RWPE2 (cell line): Measurements from ENCODE around the gene PDK1.

Source experiments
- ATAC-seq: fragments of 200-7000 bp; cut with Tn5 transposase; 3 replicates; pipeline ENCODE4 v1.9.1; 2021; ENCODE audit warnings: low read depth
- DNase-seq: peaks from one replicate; pipeline ENCODE4 v3.0.0-alpha.2; 2020; ENCODE audit warnings: low spot score
- H3K27ac ChIP-seq: fragments of 450-650 bp; 2 replicates; pipeline ENCODE4 v1.5.1; 2017; ENCODE audit warnings: mild to moderate bottlenecking; ENCODE audit not compliant: poor library complexity, severe bottlenecking
- H3K27me3 ChIP-seq: fragments of 250-450 bp; sonication (Bioruptor Pico); 2 replicates; pipeline ENCODE4 v1.5.1; 2021; ENCODE audit warnings: mild to moderate bottlenecking, moderate library complexity; ENCODE audit not compliant: insufficient read depth, poor library complexity, severe bottlenecking
- H3K36me3 ChIP-seq: fragments of 250-450 bp; sonication (Bioruptor Pico); 2 replicates; pipeline ENCODE4 v1.5.1; 2020; ENCODE audit warnings: low read depth, mild to moderate bottlenecking, moderate library complexity
- H3K4me1 ChIP-seq: fragments of 250-450 bp; sonication (Bioruptor Pico); 2 replicates; pipeline ENCODE4 v1.5.1; 2021; ENCODE audit warnings: mild to moderate bottlenecking, moderate library complexity; ENCODE audit not compliant: insufficient read depth, poor library complexity, severe bottlenecking
- H3K4me3 ChIP-seq: fragments of 250-450 bp; sonication (Bioruptor Pico); 2 replicates; pipeline ENCODE4 v1.5.1; 2021; ENCODE audit warnings: mild to moderate bottlenecking, moderate library complexity; ENCODE audit not compliant: severe bottlenecking
- H3K9me3 ChIP-seq: fragments of 250-450 bp; sonication (Bioruptor Pico); 2 replicates; pipeline ENCODE4 v1.5.1; 2021; ENCODE audit warnings: mild to moderate bottlenecking, moderate library complexity; ENCODE audit not compliant: severe bottlenecking
- CTCF ChIP-seq: fragments of 450-650 bp; IDR thresholded peaks from one replicate; pipeline ENCODE4 v1.5.1; 2017; ENCODE audit warnings: mild to moderate bottlenecking, moderate library complexity; ENCODE audit not compliant: poor library complexity, severe bottlenecking

The PDK1 gene

GRCh38 chr2:172623249-172623965 is 67.5 kb downstream of the PDK1 start:
- no peak overlapping the region for H3K27ac ChIP-seq
- ATAC-seq (no peak), DNase-seq (no peak)
- TF ChIP-seq CTCF = no peak
- H3K9me3 ChIP-seq = no peaks in the 10 kb centered on the region
- no peak overlapping the region for H3K4me3 ChIP-seq
- H3K27me3 ChIP-seq = no peaks in the 10 kb centered on the region
- H3K4me1 ChIP-seq = no peaks in the 10 kb centered on the region
- peaks cover 4% of the 10 kb centered on the region for H3K36me3 ChIP-seq

- H3K4me3 ChIP-seq = no peak overlapping the region
- TF ChIP-seq CTCF = no peak
- DNase-seq (no peak), ATAC-seq (no peak)
- H3K36me3 ChIP-seq = peaks cover 7% of the 10 kb centered on the region
- no peaks in the 10 kb centered on the region for H3K9me3 ChIP-seq
- H3K27me3 ChIP-seq = no peaks in the 10 kb centered on the region
- no peak overlapping the region for H3K27ac ChIP-seq
- H3K4me1 ChIP-seq = no peaks in the 10 kb centered on the region
These were observed 69.1 kb downstream of the PDK1 start for GRCh38 chr2:172624996-172625395.

- Histone ChIP-seq H3K36me3 (peaks cover 7% of the 10 kb centered on the region), H3K27me3 (no peaks in the 10 kb centered on the region), H3K9me3 (no peaks in the 10 kb centered on the region), H3K4me3 (no peak overlapping the region), H3K4me1 (no peaks in the 10 kb centered on the region), H3K27ac (no peak overlapping the region)
- DNase-seq (no peak), ATAC-seq (no peak)
- TF ChIP-seq CTCF = no peak
These were observed 71.3 kb downstream of the PDK1 start for GRCh38 chr2:172627181-172627580.

DNA sequence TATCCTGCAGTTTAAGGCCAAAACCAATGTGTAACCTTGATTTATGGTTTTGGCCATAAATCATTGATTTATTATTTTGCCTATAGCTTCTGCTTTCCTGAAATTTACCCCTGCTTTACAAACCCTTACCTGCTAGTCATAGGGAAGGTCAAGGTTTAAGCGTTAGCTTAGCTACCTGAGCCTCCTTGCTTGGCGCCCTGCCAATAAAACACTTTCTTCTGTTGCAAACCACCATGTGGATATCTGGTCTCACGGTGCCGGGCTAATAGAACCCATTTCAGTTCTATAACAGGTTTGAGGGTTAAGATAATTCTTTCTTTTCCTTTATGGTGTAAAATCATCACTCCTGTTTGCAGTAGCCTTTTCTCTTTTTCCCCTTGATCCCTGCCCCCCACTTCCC is 72.2 kb downstream of the PDK1 start:
- Histone ChIP-seq H3K27ac (no peak overlapping the region), H3K9me3 (no peaks in the 10 kb centered on the region), H3K27me3 (no peaks in the 10 kb centered on the region), H3K4me1 (no peaks in the 10 kb centered on the region), H3K4me3 (no peak overlapping the region), H3K36me3 (peaks cover 7% of the 10 kb centered on the region)
- no peak for TF ChIP-seq CTCF
- no peak for ATAC-seq
- no peak for DNase-seq

- Histone ChIP-seq H3K36me3 (peaks cover 3% of the 10 kb centered on the region), H3K4me1 (no peaks in the 10 kb centered on the region), H3K27ac (no peak overlapping the region), H3K4me3 (no peak overlapping the region), H3K27me3 (no peaks in the 10 kb centered on the region), H3K9me3 (no peaks in the 10 kb centered on the region)
- ATAC-seq = no peak
- DNase-seq = no peak
- no peak for TF ChIP-seq CTCF
These were observed 73.7 kb downstream of the PDK1 start for GRCh38 chr2:172629586-172629985.
